ENCODE results near the gene CDCA7. TPM values are rescaled to one million over a fixed set of nuclear protein-coding genes. Genes with fewer than 3 reads are reported as not detected.
"Not testable (repeated sequence)": the region's sequence is repeated elsewhere in the genome, so short reads cannot be mapped to it uniquely, and the experiment has no call there.

Gene CDCA7
- polyA plus RNA-seq, 1 experiment, result 13.9 TPM

DNA sequence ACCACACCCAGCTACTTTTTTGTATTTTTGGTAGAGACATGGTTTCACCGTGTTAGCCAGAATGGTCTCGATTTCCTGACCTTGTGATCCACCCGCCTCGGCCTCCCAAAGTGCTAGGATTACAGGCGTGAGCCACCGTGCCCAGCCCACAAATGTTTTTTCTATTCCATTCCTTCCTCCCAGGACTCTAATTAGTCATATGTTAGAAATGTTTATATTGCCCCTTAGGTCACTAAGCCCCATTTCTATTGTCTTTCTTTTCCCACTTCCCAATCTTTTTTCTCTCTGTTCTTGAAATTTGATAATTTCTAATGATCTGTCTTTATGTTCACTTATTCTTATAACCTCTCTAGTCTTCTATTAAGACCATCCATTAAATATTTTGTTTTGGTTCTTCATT is 31.3 kb upstream of the CDCA7 start:
- ChIA-PET POLR2A (no interaction called here), CTCF (interaction anchor here (1.2 kb wide), 1 partner anchor 32 kb away, joined by 3 read pairs; no protein-coding TSS in a partner anchor)
- H3K9me3 ChIP-seq (ENCODE audit: control insufficient read depth, insufficient read depth, low read length), result peaks cover 3% of the 10 kb centered on the region; the same call in 1 of the 2 replicates
- TF ChIP-seq, protein P1, sequence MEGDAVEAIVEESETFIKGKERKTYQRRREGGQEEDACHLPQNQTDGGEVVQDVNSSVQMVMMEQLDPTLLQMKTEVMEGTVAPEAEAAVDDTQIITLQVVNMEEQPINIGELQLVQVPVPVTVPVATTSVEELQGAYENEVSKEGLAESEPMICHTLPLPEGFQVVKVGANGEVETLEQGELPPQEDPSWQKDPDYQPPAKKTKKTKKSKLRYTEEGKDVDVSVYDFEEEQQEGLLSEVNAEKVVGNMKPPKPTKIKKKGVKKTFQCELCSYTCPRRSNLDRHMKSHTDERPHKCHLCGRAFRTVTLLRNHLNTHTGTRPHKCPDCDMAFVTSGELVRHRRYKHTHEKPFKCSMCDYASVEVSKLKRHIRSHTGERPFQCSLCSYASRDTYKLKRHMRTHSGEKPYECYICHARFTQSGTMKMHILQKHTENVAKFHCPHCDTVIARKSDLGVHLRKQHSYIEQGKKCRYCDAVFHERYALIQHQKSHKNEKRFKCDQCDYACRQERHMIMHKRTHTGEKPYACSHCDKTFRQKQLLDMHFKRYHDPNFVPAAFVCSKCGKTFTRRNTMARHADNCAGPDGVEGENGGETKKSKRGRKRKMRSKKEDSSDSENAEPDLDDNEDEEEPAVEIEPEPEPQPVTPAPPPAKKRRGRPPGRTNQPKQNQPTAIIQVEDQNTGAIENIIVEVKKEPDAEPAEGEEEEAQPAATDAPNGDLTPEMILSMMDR (IDR thresholded peaks at IDR 0.05; ENCODE audit: low read depth, low read length), result no peak
- no peak overlapping the region for H3K4me3 ChIP-seq (ENCODE audit: low read depth, low read length)
- H3K27me3 ChIP-seq (ENCODE audit: control insufficient read depth, insufficient read depth, low read length), result peaks cover 2% of the 10 kb centered on the region
- DNase-seq (ENCODE audit: low read depth, low spot score), result no peak
- no peak overlapping the region for H3K27ac ChIP-seq (ENCODE audit: low read depth, low read length)

DNA sequence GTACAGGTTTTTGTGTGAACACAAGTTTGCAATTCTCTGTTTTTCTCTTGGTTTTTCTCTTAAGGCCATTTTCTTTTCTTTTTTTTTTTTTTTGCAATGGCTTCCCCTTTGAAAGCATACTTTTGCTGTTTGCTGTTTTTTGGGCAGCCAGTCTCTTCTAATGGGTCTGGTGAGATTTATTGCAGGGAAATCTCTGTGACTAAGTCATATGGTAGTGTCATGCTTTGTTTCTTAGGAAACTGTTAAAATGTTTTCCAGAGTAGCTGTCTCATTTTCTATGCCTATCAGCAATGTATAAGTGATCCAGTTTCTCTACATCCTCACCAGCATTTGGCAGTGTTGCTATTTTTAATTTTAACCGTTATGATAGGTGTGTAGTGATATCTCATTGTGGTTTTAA is 27.9 kb upstream of the CDCA7 start:
- CTCF ChIA-PET, result no interaction called here
- no peaks in the 10 kb centered on the region for H3K27me3 ChIP-seq (ENCODE audit: control insufficient read depth, insufficient read depth, low read length)
- POLR2A ChIA-PET, result no interaction called here
- TF ChIP-seq, protein P1 (IDR thresholded peaks at IDR 0.05; ENCODE audit: low read depth, low read length), result no peak
- peaks cover 3% of the 10 kb centered on the region; the same call in 1 of the 2 replicates for H3K9me3 ChIP-seq (ENCODE audit: control insufficient read depth, insufficient read depth, low read length)
- no peak overlapping the region for H3K27ac ChIP-seq (ENCODE audit: low read depth, low read length)
- no peak overlapping the region for H3K4me3 ChIP-seq (ENCODE audit: low read depth, low read length)
- DNase-seq (ENCODE audit: low read depth, low spot score), result no peak

DNA sequence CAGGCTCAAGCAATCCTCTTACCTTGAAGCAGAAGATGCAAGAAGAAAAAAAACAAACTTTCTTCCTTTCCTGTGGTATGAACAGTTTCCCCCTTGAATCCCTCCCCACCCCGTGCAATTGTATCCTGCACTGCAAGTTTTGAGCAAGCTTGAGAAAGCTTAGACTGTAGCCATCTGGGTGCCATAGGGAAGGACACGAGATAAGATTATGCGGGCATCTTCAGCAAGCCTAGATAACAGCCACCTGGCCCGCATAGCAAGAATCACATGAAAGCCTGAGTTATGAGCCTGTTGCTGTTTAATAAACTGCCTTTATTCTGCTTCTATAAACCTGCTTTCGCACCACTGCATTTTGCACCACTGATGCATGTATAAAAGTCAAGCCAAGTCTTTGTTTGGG is 27.3 kb upstream of the CDCA7 start:
- TF ChIP-seq, protein P1 (IDR thresholded peaks at IDR 0.05; ENCODE audit: low read depth, low read length), result no peak

DNA sequence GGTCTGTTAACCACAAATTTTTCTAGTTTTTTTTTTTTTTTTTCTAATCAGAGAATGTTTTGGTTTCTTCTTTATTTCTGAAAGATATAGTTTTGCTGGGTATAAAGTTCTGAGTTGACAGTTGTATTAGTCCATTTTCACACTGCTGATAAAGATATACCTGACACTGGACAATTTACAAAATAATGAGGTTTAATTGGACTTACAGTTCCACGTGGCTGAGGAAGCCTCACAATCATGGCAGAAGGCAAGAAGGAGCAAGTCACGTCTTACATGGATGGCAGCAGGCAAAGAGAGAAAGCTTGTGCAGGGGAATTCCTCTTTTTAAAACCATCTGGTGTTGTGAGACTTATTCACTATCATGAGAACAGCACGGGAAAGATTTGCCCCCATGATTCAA is 21.7 kb upstream of the CDCA7 start:
- POLR2A ChIA-PET; H3K9me3 ChIP-seq (ENCODE audit: control insufficient read depth, insufficient read depth, low read length); H3K27ac ChIP-seq (ENCODE audit: low read depth, low read length); DNase-seq (ENCODE audit: low read depth, low spot score); H3K4me3 ChIP-seq (ENCODE audit: low read depth, low read length); CTCF ChIA-PET; H3K27me3 ChIP-seq (ENCODE audit: control insufficient read depth, insufficient read depth, low read length): not testable (repeated sequence)

More for the DNA sequence above, 27.3 kb upstream of the CDCA7 start:
- CTCF ChIA-PET, result no interaction called here
- Histone ChIP-seq H3K27ac (ENCODE audit: low read depth, low read length) (no peak overlapping the region), H3K27me3 (ENCODE audit: control insufficient read depth, insufficient read depth, low read length) (no peaks in the 10 kb centered on the region), H3K4me3 (ENCODE audit: low read depth, low read length) (no peak overlapping the region), H3K9me3 (ENCODE audit: control insufficient read depth, insufficient read depth, low read length) (peaks cover 6% of the 10 kb centered on the region)
- DNase-seq (ENCODE audit: low read depth, low spot score), result no peak
- POLR2A ChIA-PET, result no interaction called here

DNA sequence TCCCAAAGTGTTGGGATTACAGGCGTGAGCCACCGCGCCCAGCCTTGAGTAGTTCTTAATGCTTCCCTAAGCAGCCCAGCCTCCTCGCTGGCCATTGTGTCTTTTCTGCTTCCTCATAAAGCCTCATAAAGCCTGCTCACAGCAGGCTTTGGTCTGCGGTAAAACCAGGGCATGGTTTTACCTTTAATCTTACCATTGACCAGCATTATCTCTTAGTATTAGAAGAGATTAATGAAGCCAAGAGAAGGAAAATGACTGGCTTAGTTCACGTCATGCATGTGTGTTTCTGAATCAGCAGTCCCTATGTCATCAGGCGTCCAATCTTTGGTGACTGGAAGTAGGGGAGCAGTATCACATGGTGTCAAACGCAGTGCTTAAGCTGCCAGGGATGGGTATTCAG is 14.9 kb upstream of the CDCA7 start:
- ChIA-PET CTCF (no interaction called here), POLR2A (no interaction called here)
- peaks cover 5% of the 10 kb centered on the region for H3K27me3 ChIP-seq (ENCODE audit: control insufficient read depth, insufficient read depth, low read length)
- TF ChIP-seq, protein P1 (IDR thresholded peaks at IDR 0.05; ENCODE audit: low read depth, low read length), result no peak
- H3K9me3 ChIP-seq (ENCODE audit: control insufficient read depth, insufficient read depth, low read length), result no peaks in the 10 kb centered on the region
- no peak overlapping the region for H3K4me3 ChIP-seq (ENCODE audit: low read depth, low read length)
- H3K27ac ChIP-seq (ENCODE audit: low read depth, low read length), result no peak overlapping the region
- no peak for DNase-seq (ENCODE audit: low read depth, low spot score)

DNA sequence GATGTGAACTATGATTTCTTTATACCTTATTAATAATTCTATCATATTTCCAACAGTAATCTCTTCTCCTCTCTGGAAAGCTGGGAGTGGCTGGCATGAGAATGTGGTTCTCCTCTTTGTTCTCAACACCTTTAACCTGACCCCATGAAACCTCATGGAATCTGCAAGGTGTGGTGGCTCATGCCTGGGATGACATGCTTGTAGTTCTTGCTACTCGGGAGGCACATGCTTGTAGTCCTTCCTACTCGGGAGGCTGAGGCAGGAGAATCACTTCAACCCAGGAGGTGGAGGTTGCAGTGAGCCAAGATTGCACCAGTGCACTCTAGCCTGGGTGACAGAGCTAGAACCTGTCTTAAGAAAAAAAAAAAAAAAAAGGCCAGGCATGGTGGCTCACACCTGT is 10.8 kb upstream of the CDCA7 start:
- Histone ChIP-seq H3K27ac (ENCODE audit: low read depth, low read length) (no peak overlapping the region), H3K4me3 (ENCODE audit: low read depth, low read length) (no peak overlapping the region), H3K27me3 (ENCODE audit: control insufficient read depth, insufficient read depth, low read length) (no peaks in the 10 kb centered on the region), H3K9me3 (ENCODE audit: control insufficient read depth, insufficient read depth, low read length) (peaks cover 12% of the 10 kb centered on the region)
- ChIA-PET CTCF (no interaction called here), POLR2A (no interaction called here)
- no peak for DNase-seq (ENCODE audit: low read depth, low spot score)
- TF ChIP-seq, protein P1 (IDR thresholded peaks at IDR 0.05; ENCODE audit: low read depth, low read length), result no peak
